GM12878 (cell line): ENCODE data around the gene COX6A2. TPM values are rescaled to one million over a fixed set of nuclear protein-coding genes. Genes with fewer than 3 reads are reported as not detected.

Experiments used
- ATAC-seq: fragments of 200-7000 bp; cut with Tn5 transposase; 3 replicates; pipeline ENCODE4 v1.9.1; 2020; ENCODE audit warnings: mild to moderate bottlenecking, moderate library complexity
- BruUV-seq: library from RNA; stranded (reverse); fragments of 400-500 nt; replicated peaks from 2 replicates; lab custom pipeline; 2021; lab: Mats Ljungman, UMichigan
- CTCF ChIA-PET: fragments of 300-600 bp; sonication (Branson Sonifier 250); formaldehyde crosslinking; extraction: SDS; loops from one replicate; lab custom pipeline; 2021; ENCODE audit warnings: inconsistent platforms; lab: Yijun Ruan, JAX
- POLR2A ChIA-PET: fragments of 350-600 bp; formaldehyde crosslinking; extraction: SDS; loops from one replicate; lab custom pipeline; 2021; ENCODE audit warnings: inconsistent platforms; lab: Charles Lee
- RAD21 ChIA-PET: fragments of 300-600 bp; sonication (Branson Sonifier 250); formaldehyde crosslinking; loops from one replicate; lab custom pipeline; 2023; ENCODE audit warnings: antibody characterized with exemption; ENCODE audit not compliant: unreplicated experiment; lab: Charles Lee
- SMC1A ChIA-PET: fragments of 300-600 bp; sonication (Branson Sonifier 250); formaldehyde crosslinking; loops from one replicate; lab custom pipeline; 2023; ENCODE audit not compliant: unreplicated experiment, uncharacterized antibody; lab: Charles Lee
- DNase-seq: peaks from one replicate; pipeline ENCODE4 v3.0.0-alpha.2; 2011; ENCODE audit warnings: low read depth, low spot score
- FAIRE-seq: peaks from 3 replicates; lab custom pipeline; 2011; peaks lifted over from hg19 to GRCh38; lab: Jason Lieb, UNC
- H2AFZ ChIP-seq: 2 replicates; pipeline ENCODE4 v1.6.0; 2011; ENCODE audit warnings: low read depth, low read length, control low read depth; ENCODE audit not compliant: control insufficient read depth
- H3K27ac ChIP-seq: 2 replicates; pipeline ENCODE4 v1.5.1; 2011; ENCODE audit warnings: control low read depth; ENCODE audit not compliant: control insufficient read depth, insufficient read depth
- H3K27me3 ChIP-seq, 2 experiments: replicated peaks in 1 of 2; 2 replicates each; pipeline versions ENCODE4 v1.6.0 to v1.6.1; 2011; ENCODE audit warnings: low read length in 1 of 2; ENCODE audit not compliant: control insufficient read depth in 2 of 2, insufficient read depth in 2 of 2
- H3K36me3 ChIP-seq, 2 experiments: 2 replicates each; pipeline ENCODE4 v1.5.1; 2011; ENCODE audit warnings: low read length in 1 of 2; ENCODE audit not compliant: control insufficient read depth in 2 of 2, insufficient read depth in 2 of 2
- H3K4me1 ChIP-seq: 2 replicates; pipeline ENCODE4 v1.6.1; 2011; ENCODE audit warnings: mild to moderate bottlenecking, low read length, moderate library complexity, mixed read lengths; ENCODE audit not compliant: control insufficient read depth, insufficient read depth
- H3K4me2 ChIP-seq: 2 replicates; pipeline ENCODE4 v1.6.0; 2011; ENCODE audit warnings: control low read depth; ENCODE audit not compliant: control insufficient read depth, insufficient read depth
- H3K4me3 ChIP-seq: fragments of 200-600 bp; sonication (generic); 2 replicates; pipeline ENCODE4 v1.5.1; 2016
- H3K79me2 ChIP-seq: 2 replicates; pipeline ENCODE4 v1.6.0; 2011; ENCODE audit warnings: low read length; ENCODE audit not compliant: control insufficient read depth, insufficient read depth
- H3K9ac ChIP-seq: 2 replicates; pipeline ENCODE4 v1.8.0; 2011; ENCODE audit warnings: low read length, control low read depth, mixed read lengths; ENCODE audit not compliant: control insufficient read depth, insufficient read depth
- H3K9me3 ChIP-seq: replicated peaks from 3 replicates; pipeline ENCODE4 v1.5.1; 2011; ENCODE audit warnings: mild to moderate bottlenecking, low read length; ENCODE audit not compliant: control insufficient read depth, insufficient read depth
- H4K20me1 ChIP-seq: 2 replicates; pipeline ENCODE4 v1.6.0; 2011; ENCODE audit not compliant: control insufficient read depth, insufficient read depth
- CBFB ChIP-seq: IDR thresholded peaks from 2 replicates; pipeline ENCODE4 v1.6.1; 2016; ENCODE audit warnings: antibody characterized with exemption, low read depth
- CHD1 ChIP-seq: IDR thresholded peaks from 2 replicates; pipeline ENCODE4 v1.6.1; 2012; ENCODE audit warnings: low read depth, low read length, improper control_type of control experiment
- EED ChIP-seq: sonication (generic); IDR thresholded peaks from 2 replicates; pipeline ENCODE4 v1.6.1; 2016; ENCODE audit warnings: antibody characterized with exemption, low read depth
- ETV6 ChIP-seq, 2 experiments: fragments of 450-650 bp in 1 of 2; IDR thresholded peaks in 1 of 2; conservative IDR thresholded peaks in 1 of 2; 2 replicates each; pipeline ENCODE4 v1.6.1; 2014; ENCODE audit warnings: antibody characterized with exemption in 1 of 2, borderline replicate concordance in 1 of 2, low read depth in 1 of 2, mild to moderate bottlenecking in 1 of 2, moderate library complexity in 1 of 2
- FOXK2 ChIP-seq: fragments of 450-650 bp; IDR thresholded peaks from 2 replicates; pipeline ENCODE4 v1.6.1; 2017; ENCODE audit warnings: mild to moderate bottlenecking, moderate library complexity
- IKZF2 ChIP-seq, 2 experiments: fragments of 450-650 bp; IDR thresholded peaks; 2 replicates each; pipeline ENCODE4 v1.6.1; 2017; ENCODE audit warnings: mild to moderate bottlenecking in 2 of 2, moderate library complexity in 2 of 2
- KAT2A ChIP-seq: conservative IDR thresholded peaks from 2 replicates; pipeline ENCODE4 v1.6.1; 2011; ENCODE audit warnings: low read depth, low read length; ENCODE audit not compliant: control insufficient read depth
- MTA2 ChIP-seq: fragments of 450-650 bp; IDR thresholded peaks from 2 replicates; pipeline ENCODE4 v1.6.1; 2016; ENCODE audit warnings: low read depth, mild to moderate bottlenecking, moderate library complexity
- MTA3 ChIP-seq: IDR thresholded peaks from 2 replicates; pipeline ENCODE4 v1.6.1; 2012; ENCODE audit warnings: low read length, inconsistent platforms, borderline replicate concordance
- MYC ChIP-seq: IDR thresholded peaks from 2 replicates; pipeline ENCODE4 v1.6.1; 2011; ENCODE audit warnings: mild to moderate bottlenecking, low read length, moderate library complexity, inconsistent platforms; ENCODE audit not compliant: insufficient read depth, insufficient replicate concordance, insufficient read length, severe bottlenecking
- NR2C2 ChIP-seq: IDR thresholded peaks from 2 replicates; pipeline ENCODE4 v1.6.1; 2011; ENCODE audit warnings: borderline replicate concordance, low read depth; ENCODE audit not compliant: control insufficient read depth, insufficient read length
- PML ChIP-seq: IDR thresholded peaks from 2 replicates; pipeline ENCODE4 v1.6.1; 2012; ENCODE audit warnings: low read length, inconsistent platforms
- SPI1 ChIP-seq: IDR thresholded peaks from 2 replicates; pipeline ENCODE4 v1.6.1; 2011; ENCODE audit warnings: low read depth, mild to moderate bottlenecking, low read length, moderate library complexity, borderline replicate concordance; ENCODE audit not compliant: insufficient read depth
- TBL1XR1 ChIP-seq: IDR thresholded peaks from 2 replicates; pipeline ENCODE4 v1.6.1; 2012; ENCODE audit warnings: low read depth, low read length, improper control_type of control experiment
- USF2 ChIP-seq: IDR thresholded peaks from 2 replicates; pipeline ENCODE4 v1.6.1; 2011; ENCODE audit warnings: low read depth, low read length, improper control_type of control experiment, borderline replicate concordance
- YY1 ChIP-seq: IDR thresholded peaks from 2 replicates; pipeline ENCODE4 v1.6.1; 2011; ENCODE audit warnings: low read depth, mild to moderate bottlenecking, low read length
- ZBED1 ChIP-seq: IDR thresholded peaks from 2 replicates; pipeline ENCODE4 v1.6.1; 2016; ENCODE audit warnings: borderline replicate concordance
- ZBTB11 ChIP-seq: fragments of 450-650 bp; formaldehyde crosslinking; IDR thresholded peaks from 2 replicates; pipeline ENCODE4 v1.5.0; 2022; ENCODE audit warnings: mild to moderate bottlenecking, missing genetic modification characterization
- WGBS: methylation state at CpG from one replicate; pipeline ENCODE4 v1.1.6; 2016; ENCODE audit warnings: low lambda C conversion rate; ENCODE audit not compliant: insufficient replicate concordance, insufficient coverage; ENCODE audit errors: missing lambda C conversion rate; 5-methylcytosine and 5-hydroxymethylcytosine counted together
- in situ Hi-C: fragments of 300-500 bp; cut with MboI; formaldehyde crosslinking; loops from 9 replicates; pipeline ENCODE4 v1.14.3; 2018; ENCODE audit warnings: mixed read lengths
- intact Hi-C: fragments of 100-400 bp; cut with micrococcal nuclease; formaldehyde crosslinking; loops from one replicate; pipeline ENCODE4 v1.14.2; 2022; ENCODE audit not compliant: unreplicated experiment
- polyA plus RNA-seq, 11 experiments: library from polyadenylated mRNA; depleted of rRNA in 4 of 11; unstranded in 6 of 11; stranded (reverse) in 5 of 11; fragments of >200 nt; fragmentation: Nextera tagmentation in 4 of 11; fragmentation: Illumina TruSeq in 1 of 11; extraction: Ambion mirVana in 4 of 11; extraction: Trizol in 1 of 11; gene quantifications; 1 replicate in 1 of 11; 2 replicates in 10 of 11; pipeline versions ENCODE4 v1.2.1 to v1.2.3, GENCODE V29; 2011 to 2016; ENCODE audit warnings: inconsistent platforms in 2 of 11, missing spikeins in 2 of 11, low read depth in 1 of 11
- total RNA-seq, 4 experiments: library from RNA; depleted of rRNA in 3 of 4; stranded (reverse); fragments of >200 nt in 3 of 4; fragmentation: Illumina TruSeq in 1 of 4; extraction: Trizol in 1 of 4; gene quantifications; 2 replicates each; pipeline versions ENCODE4 v1.2.1 to v1.2.3, GENCODE V29; 2013 to 2021

COX6A2 gene
- total and polyA plus RNA-seq, 10 of the 15 experiments (the other 5 are each of a cell fraction or from before 2014, with no cell fraction given) = not detected

DNA sequence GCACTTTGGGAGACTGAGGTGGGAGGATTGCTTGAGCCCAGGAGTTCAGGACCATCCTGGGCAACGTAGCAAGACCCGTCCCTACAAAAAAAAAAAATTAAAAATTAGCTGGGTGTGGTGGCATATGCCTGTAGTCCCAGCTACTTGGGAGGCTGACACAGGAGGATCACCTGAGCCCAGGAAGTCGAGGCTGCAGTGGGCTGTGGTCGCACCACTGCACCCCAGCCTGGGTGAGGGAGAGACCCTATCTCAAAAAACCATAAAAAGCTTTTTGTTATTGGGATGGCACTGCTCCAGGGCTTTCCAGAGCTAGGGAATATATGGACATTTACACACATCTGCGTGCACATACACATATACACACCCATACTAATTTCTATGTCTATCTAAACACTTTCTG, 23.0 kb upstream of the COX6A2 start:
- Histone ChIP-seq H3K27ac (no peak overlapping the region), H3K4me2 (no peak overlapping the region), H3K36me3 (no peaks in the 10 kb centered on the region), H3K27me3 (no peaks in the 10 kb centered on the region), H4K20me1 (peaks cover 4% of the 10 kb centered on the region; the same call in 1 of the 2 replicates), H3K9me3 (no peaks in the 10 kb centered on the region), H3K79me2 (peaks cover 7% of the 10 kb centered on the region), H3K4me1 (peaks cover 3% of the 10 kb centered on the region; the same call in 1 of the 2 replicates), H2AFZ (no peak overlapping the region), H3K4me3 (no peak overlapping the region), H3K9ac (no peak overlapping the region)
- in situ Hi-C loops (no loop called here), intact Hi-C loops (no loop called here)
- ChIA-PET SMC1A (interaction anchor here (0.8 to 1.6 kb wide), 3 partner anchors 10 to 66 kb away, joined by 3 to 5 read pairs (median 5); no protein-coding TSS in a partner anchor), RAD21 (no interaction called here), CTCF (interaction anchor here (0.7 to 3.0 kb wide), 8 partner anchors 8 to 524 kb away, joined by 3 to 11 read pairs (median 3); partner anchors contain the start of genes KAT8 and ZNF843), POLR2A (no interaction called here)
- 83% methylated on average over 5 of the region's 5 CpGs for WGBS
- ATAC-seq (no peak), FAIRE-seq (no peak), DNase-seq (no peak)
- BruUV-seq = no TSS peak
- TF ChIP-seq ETV6 (conservative IDR thresholded peaks at IDR 0.05 in 1 of 2, IDR thresholded peaks at IDR 0.05 in 1 of 2; ENCODE audit: borderline replicate concordance in 1 of 2, low read depth in 1 of 2) (no peak), IKZF2 (IDR thresholded peaks at IDR 0.05) (no peak), ZBED1 (no peak), MYC (no peak), KAT2A (no peak), PML (no peak), NR2C2 (no peak), TBL1XR1 (no peak), FOXK2 (no peak), CBFB (no peak), MTA3 (no peak), MTA2 (no peak), USF2 (no peak), YY1 (no peak), EED (no peak), SPI1 (no peak), CHD1 (no peak), ZBTB11 (no peak)
